Non-pigmented ciliary epithelial cell (primary cell): Measurements from ENCODE around the gene CDK8.

ENCODE experiments used
- DNase-seq: peaks from one replicate; pipeline ENCODE4 v3.0.0-alpha.2; 2010; ENCODE audit warnings: low read depth

Gene CDK8

GRCh38 chr13:26382835-26383234, 128.9 kb downstream of the CDK8 start:
- DNase-seq: no peak

DNA sequence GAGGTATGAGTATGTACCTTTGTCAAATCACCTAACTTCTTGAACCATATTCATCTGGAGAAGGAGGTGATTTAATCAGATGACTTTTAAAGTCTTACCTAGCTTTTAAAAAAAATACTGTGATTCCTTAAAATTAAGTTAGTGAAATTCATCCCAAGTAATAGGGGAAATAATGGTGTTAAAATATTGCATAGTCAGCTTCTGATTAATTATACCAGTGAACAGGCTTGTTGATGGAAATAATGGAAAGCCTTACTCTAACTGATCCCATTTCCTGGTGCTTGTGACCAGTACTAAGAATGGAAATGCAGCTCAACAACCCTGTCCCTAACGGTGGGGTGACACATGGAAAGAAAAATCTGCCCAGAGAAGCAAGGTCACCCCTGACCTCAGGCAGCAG, 130.7 kb downstream of the CDK8 start:
- no peak for DNase-seq

GRCh38 chr13:26386026-26386425, 132.1 kb downstream of the CDK8 start:
- no peak for DNase-seq

- DNase-seq: no peak
Measured at GRCh38 chr13:26390203-26390602, 136.3 kb downstream of the CDK8 start.

GRCh38 chr13:26400545-26400944, 146.6 kb downstream of the CDK8 start:
- DNase-seq: no peak

DNA sequence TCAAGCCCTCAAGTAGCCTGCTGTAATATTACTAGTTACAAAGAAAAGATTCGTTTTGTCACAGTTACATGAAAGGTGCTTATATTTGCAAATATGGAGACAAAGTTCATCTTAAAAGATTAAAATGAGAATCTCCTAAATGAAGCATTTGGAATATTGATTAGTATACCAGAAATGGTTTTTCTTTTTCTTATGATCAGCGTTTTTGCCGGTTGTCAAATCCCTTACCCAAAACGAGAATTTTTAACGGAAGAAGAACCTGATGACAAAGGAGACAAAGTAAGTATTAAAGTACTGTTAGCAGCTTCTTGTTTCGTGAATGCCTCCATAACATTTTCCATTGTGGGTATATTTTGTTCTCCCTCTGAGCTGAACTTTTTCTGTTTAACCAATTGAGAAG, 147.1 kb downstream of the CDK8 start:
- no peak for DNase-seq

DNA sequence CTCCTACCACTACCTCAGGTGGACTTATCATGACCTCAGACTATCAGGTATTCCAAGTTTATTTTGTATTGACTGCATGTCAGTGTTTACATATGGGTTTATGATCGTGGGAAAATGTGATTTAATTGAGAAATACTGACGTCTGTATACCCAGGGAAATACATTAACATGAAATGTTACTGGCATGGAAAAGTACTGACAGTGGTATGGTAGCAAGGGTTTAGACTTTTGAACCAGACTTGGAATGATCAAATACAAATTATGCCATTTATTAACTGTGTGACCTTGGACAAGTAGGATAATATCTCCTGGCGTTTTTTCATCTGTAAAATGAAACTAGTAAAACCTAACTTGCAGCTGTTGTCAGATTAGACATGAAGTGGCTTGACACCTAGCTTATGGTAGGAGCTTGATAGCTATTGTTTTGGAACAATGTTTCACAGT, 147.7 kb downstream of the CDK8 start:
- no peak for DNase-seq

GRCh38 chr13:26406791-26407190, 152.9 kb downstream of the CDK8 start:
- DNase-seq: no peak

- no peak for DNase-seq
Measured at GRCh38 chr13:26411206-26411605, 157.3 kb downstream of the CDK8 start.

DNA sequence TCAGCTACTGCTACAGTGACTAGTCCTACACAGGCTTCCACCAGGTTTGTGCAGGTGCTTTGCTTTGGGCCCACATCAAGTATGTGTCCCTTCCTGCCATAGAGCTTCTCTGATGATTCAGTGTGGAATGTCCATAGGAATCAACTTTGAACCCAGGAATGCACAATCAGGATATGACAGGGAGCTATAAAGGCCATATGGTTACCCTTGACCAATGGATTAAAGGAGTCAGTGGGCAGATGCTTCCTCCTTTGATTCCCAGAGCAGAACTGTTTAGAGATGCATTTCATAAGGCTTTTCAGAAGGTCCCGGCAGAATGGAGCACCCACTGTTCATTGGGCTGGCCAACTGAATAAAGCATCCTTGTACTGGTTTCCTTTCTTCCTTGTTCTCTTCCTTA, 158.3 kb downstream of the CDK8 start:
- DNase-seq: no peak

DNA sequence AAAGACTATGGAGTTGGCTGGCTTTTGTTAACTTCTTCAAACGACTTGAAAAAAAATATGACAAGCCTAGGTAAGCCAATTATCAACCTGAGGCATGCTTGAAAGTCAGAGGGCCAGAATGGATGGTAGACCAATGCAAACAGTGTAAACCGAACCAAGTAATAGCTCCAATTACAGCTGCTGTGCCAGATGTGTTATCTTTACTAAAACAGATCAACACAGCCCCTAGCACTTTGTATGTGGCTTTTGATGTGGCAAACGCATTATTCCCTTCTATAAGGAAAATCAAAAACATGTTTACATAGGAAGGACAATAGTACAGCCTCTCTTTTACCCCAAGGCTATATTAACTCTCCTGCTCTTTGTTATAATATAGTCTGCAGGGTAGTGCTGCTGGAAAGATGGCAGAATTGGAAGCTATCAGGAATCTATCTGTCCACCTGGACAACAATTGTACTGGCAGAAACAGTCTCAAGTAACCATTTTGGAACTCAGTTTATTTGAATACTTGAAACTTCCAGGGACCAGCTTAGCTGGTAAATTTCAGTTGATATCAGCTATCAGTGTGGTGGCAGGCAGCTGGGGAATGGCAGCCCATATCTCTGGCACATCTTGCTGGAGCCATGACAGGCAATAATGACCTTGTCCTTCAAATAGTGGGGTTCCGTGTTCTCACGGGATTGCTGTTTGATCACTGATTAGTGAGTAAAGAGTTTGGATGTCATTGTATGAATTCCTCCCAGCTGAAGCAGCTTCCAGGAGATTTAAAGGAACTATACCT, 159.2 kb downstream of the CDK8 start:
- no peak for DNase-seq

GRCh38 chr13:26420282-26420960, 166.5 kb downstream of the CDK8 start:
- DNase-seq: no peak

DNA sequence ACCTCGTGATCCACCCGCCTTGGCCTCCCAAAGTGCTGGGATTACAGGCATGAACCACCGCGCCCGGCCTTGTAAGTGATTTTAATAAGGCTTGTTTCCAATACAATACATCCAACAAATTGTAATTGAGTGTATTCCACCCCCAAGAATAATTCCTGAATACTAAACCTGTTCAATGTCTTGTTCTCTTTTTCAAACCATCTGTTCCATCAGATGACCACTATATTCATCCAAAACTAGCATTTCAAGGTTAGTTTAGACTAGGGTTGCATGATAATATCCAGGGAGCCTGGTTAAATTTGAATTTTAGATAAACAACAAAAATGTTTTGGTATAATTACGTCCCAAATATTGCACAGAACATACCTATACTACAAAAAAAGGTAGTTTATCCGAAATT, 168.1 kb downstream of the CDK8 start:
- no peak for DNase-seq

GRCh38 chr13:26423629-26424028, 169.7 kb downstream of the CDK8 start:
- no peak for DNase-seq

DNA sequence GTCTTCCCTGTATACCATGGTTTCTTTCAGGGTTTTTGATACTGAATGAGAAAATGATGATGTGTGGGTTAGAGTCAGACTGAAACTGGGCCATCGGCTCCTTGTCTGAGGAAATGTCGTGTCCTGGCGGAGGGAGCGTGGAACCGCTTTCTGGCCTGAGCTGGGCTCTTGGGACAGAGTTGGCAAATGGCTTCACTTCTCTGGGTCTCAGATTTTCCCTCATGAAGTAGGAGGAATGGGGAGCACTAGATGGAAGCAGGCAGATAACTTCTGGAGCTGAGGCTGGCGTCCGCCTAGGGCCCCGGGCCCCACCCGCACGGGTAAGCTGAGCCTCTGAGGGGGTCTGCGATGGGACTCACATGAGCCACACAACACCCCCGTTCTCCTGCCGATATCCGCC, 170.3 kb downstream of the CDK8 start:
- no peak for DNase-seq

GRCh38 chr13:26425443-26426358, 171.8 kb downstream of the CDK8 start:
- no peak for DNase-seq

DNA sequence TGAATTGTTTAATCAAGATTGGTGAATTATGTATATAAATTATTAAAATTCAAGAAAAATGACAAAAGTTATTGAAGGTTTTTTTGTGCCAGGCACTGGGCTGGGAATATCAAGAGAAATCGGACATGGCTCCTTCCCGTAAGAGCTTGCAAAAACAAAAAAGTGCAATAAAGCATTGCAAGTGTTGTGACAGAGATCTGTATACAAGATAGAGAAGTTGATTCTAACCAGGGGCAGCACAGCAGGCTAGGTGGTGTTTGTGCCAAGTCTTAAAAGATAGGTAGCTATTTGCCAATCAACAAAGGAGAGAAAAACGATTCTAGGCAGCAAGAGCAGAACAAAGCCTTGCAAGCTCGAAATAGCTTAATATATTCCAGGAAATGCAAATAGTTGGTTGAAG, 179.8 kb downstream of the CDK8 start:
- no peak for DNase-seq

DNA sequence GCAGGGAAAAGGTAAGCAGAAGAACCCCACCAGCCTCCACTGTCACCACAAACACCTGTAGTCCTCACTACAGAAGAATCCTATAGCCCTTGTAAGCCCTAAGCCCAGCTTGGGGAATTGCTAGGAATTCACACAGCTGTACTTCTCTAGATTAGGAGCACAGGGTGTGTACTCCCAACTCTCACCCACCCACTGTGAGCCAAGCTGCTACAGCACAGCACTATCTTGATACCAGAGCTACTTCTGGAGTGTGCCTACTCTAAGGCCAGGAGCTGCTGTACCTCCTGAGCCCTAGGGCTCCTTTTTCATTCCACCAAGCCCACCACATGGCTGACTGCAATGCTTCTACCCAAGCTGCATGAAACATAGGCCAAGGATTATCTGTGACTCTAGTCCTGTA, 181.2 kb downstream of the CDK8 start:
- no peak for DNase-seq

- no peak for DNase-seq
Measured at GRCh38 chr13:26435646-26436045, 181.7 kb downstream of the CDK8 start.

DNA sequence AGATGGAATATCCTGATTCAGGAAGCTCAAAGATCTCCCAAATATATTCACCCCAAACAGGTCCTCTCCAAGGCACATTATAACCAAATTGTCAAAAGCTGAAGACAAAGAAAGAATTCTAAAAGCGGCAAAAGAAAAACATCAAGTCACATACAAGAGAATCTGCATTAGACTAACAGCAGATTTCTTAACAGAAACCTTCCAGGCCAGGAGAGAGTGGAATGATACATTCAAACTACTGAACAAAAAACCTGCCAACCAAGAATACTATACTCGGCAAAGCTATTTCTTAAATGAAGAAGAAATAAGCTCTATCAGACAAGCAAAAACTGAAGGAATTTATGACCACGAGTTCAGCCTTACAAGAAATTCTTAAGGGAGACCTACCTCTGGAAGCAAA, 183.0 kb downstream of the CDK8 start:
- DNase-seq: no peak

- no peak for DNase-seq
Measured at GRCh38 chr13:26440111-26440510, 186.2 kb downstream of the CDK8 start.

DNA sequence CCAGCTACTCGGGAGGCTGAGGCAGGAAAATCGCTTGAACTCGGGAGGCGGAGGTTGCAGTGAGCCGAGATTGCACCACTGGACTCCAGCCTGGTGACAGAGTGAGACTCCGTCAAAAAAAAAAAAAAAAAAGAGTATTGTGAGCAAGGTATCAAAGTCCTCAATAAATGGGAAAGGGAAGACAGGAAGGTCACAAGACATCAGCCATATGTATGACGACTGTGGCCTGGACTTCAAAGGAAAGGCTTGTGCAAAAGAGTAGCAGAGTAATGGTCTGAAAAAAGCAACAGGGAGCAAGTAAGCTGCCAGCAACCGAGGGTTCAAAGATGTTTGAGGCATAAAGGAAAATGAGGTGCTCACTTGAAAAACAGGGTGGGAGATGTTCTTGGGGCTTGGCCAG, 187.5 kb downstream of the CDK8 start:
- no peak for DNase-seq

- DNase-seq: peak; percentile 13
Measured at GRCh38 chr13:26442541-26442940, 188.6 kb downstream of the CDK8 start.
